Measurements from ENCODE around the gene JOSD1.
"Not testable (repeated sequence)": the region's sequence is repeated elsewhere in the genome, so short reads cannot be mapped to it uniquely, and the experiment has no call there.

JOSD1 gene

GRCh38 chr22:38675833-38676232, 24.9 kb downstream of the JOSD1 start:
- no peak for DNase-seq

- DNase-seq: no peak
These were observed 25.9 kb downstream of the JOSD1 start for GRCh38 chr22:38674888-38675287.

GRCh38 chr22:38657045-38657909, 43.5 kb downstream of the JOSD1 start:
- DNase-seq: peak; percentile 11

- DNase-seq: peak; percentile 84
These were observed 44.3 kb downstream of the JOSD1 start, which contains the start of the genes CBY1 and FAM227A for GRCh38 chr22:38656256-38657044. Gene CBY1 (plus strand): TSS chr22:38656638. CDS start chr22:38668055, 11,417 bp downstream. Gene FAM227A (minus strand): TSS chr22:38656392. CDS start chr22:38650168, 6,224 bp downstream.

- DNase-seq: no peak
These were observed 45.1 kb downstream of the JOSD1 start for GRCh38 chr22:38655519-38656255.

GRCh38 chr22:38653741-38654140, 47.0 kb downstream of the JOSD1 start:
- DNase-seq: no peak

GRCh38 chr22:38652859-38653258, 47.9 kb downstream of the JOSD1 start:
- DNase-seq: no peak

GRCh38 chr22:38649841-38650522, 50.8 kb downstream of the JOSD1 start:
- no peak for DNase-seq

- no peak for DNase-seq
These were observed 55.3 kb downstream of the JOSD1 start for GRCh38 chr22:38645430-38645829.

- DNase-seq: not testable (repeated sequence)
These were observed 56.5 kb downstream of the JOSD1 start for GRCh38 chr22:38644245-38644644.

GRCh38 chr22:38641476-38642040, 59.2 kb downstream of the JOSD1 start:
- DNase-seq: no peak

- DNase-seq: no peak
These were observed 62.0 kb downstream of the JOSD1 start for GRCh38 chr22:38638728-38639127.

GRCh38 chr22:38638216-38638615, 62.5 kb downstream of the JOSD1 start:
- no peak for DNase-seq

Measured in inflammatory macrophage treated with lipopolysaccharide for 4 hours (primary cell).